ENCODE results near the gene A4GNT.
A peak's percentile ranks its signal among the peaks of the same experiment; 100 is the strongest.
"Not testable (repeated sequence)": the region's sequence is repeated elsewhere in the genome, so short reads cannot be mapped to it uniquely, and the experiment has no call there.

A4GNT gene

DNA sequence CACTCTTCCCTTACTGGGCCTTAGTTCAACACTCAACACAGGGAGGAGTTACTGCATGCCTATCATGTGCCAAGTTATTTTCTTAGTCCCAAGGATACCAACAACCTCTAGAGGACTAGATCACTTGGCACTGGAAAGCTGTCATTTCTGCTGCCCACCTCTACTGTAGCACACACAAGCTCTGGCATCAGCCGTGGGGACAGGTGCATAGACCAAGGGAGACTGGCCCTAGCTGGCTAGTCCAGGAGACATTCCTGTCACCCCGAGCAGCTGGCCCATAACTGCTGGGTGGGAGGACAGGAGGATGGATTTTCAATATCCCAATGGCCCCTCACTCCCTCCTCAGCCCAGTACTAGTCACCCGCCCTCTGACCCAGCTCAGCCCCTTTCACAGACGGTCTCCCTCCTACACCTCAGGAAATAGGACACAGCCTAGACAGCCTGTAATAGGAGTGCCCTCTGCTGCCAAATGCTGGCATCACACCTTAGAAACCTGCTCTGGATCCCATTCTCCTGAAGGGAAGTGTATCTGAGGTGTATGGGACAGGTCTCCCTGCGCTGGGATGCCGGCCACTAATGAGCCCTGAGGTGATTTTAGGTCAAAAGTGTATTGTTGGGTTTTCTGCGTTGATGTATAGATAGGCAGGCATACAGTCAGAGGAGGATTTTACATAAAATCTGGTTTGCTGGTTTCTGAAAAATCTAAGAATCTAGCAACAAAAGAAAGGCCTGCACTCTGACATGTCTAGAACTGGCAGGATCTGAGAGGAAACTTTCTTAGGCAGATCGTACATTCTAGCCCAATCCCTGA, 13.4 kb downstream of the A4GNT start:
- peak; percentile 78 for DNase-seq (ENCODE audit: low spot score)

DNA sequence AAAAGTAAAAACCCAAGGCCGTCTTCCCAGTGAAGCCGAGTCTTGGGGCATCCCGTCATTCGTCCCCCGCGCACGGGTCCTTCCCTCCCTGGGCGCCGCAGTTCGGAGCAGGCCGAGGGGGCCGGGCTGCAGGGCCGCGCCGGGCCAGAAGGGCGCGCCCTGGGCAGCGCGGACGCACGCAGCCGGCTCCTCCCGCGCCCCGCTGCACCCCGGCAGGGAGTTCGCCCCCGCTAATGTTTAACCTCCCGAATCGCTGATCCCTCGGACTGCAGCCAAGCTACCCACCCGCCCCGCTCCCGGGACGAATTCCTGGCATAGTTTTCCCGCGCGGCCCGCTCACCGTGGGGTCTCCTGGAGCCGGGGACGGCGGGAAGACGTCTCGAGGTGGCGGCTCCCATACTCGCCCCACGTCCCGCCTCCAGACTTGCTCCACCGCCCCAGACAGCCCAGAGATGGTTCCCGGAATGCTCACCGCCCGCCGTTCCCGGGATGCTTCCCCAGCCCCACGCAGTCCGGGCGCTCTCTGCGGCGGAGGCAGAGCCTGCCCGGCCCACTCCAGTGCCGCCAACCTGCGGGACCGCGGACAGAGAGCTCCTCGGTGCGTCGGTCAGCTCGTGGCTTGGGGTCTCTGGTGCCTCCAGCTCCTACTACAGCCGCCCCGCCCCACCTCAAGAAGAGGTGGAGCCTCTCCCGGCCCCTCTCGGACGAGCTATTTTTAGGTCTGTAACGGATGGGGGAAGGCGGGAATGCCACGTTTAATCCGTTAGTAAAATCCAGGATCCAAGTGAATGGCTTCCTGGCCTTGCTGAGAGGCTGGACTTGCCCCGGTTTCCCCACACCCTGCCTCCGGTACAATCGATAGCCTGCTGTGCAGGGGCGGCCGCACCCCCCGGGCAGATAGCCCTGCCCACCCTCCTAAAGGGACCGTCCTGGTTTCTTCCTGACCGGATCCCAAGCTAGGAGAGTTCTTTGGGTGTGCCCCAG, 16.9 kb downstream of the A4GNT start, which contains the start of gene DZIP1L:
Gene DZIP1L, minus strand, starts transcription at position 621 of the 984 bp plus-strand sequence. CDS start 11,637 bp downstream, outside the sequence.
- DNase-seq (ENCODE audit: low spot score), result peak; percentile 93

DNA sequence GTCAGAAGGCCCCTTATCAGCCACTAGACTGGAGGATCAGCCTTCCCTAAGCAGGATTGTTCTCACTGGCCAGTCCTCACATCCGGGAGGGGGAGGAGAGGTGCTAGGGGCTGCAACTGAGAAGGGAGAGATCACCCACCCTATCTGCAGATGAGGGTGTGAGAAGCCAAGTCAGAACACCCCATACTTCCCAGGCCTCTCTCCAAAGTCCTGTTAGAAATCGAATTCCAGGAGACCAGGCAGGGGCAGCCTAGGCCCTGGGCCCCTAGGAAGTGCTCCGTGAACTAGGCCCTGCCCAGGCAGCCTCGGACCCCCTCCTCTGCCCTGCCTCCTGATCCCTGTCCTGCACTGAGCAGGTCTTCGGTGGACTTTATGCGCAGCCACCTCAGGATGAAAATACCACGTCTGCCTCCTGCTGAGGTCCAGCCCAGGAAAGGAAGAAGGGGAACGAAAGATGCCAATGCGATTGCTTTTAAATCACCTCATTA, 17.7 kb downstream of the A4GNT start:
- DNase-seq (ENCODE audit: low spot score), result peak; percentile 38

GRCh38 chr3:138113326-138113725, 18.9 kb downstream of the A4GNT start:
- DNase-seq (ENCODE audit: low spot score), result no peak

GRCh38 chr3:138112362-138112761, 19.8 kb downstream of the A4GNT start:
- no peak for DNase-seq (ENCODE audit: low spot score)

DNA sequence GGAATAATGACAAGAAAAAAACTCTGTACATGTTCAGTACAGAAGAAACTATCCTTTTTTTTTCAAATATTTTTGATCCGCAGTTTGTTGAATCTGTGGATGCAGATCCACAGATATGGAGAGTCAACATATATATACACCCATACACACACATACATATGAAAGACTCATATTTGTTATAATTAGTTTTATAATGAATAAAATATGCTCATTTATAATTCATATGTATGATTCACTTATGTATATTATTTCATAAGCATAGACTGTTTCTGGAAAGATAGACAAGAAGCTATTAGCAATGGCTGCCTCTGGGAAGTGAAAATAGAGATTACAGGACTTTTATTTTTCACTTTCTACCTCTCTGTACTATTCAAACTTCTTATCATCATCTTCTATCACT, 26.6 kb downstream of the A4GNT start:
- no peak for DNase-seq (ENCODE audit: low spot score)

DNA sequence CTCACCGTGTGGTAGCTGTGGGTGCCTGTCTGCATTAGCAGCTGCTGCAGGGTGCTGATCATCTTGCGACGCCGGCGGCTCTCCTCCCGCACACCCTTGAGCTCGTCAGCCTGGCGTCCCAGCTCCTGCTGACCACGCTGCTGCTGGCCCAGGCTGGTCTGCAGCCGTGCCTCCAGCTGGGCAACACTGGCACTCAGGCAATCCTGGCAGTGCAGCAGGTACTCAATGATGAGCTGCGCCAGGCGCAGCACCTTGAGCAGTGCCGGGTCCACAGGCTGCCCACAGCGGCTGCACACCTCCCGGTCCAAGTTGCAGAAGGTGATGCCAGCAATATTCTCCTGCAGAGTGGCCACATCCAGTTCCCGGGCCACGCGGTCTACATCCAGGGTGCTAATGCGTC, 28.7 kb downstream of the A4GNT start:
- DNase-seq (ENCODE audit: low spot score), result no peak

- DNase-seq (ENCODE audit: low spot score), result not testable (repeated sequence)
Measured at GRCh38 chr3:138101351-138101940, 30.7 kb downstream of the A4GNT start.

GRCh38 chr3:138099417-138099816, 32.8 kb downstream of the A4GNT start:
- no peak for DNase-seq (ENCODE audit: low spot score)

DNA sequence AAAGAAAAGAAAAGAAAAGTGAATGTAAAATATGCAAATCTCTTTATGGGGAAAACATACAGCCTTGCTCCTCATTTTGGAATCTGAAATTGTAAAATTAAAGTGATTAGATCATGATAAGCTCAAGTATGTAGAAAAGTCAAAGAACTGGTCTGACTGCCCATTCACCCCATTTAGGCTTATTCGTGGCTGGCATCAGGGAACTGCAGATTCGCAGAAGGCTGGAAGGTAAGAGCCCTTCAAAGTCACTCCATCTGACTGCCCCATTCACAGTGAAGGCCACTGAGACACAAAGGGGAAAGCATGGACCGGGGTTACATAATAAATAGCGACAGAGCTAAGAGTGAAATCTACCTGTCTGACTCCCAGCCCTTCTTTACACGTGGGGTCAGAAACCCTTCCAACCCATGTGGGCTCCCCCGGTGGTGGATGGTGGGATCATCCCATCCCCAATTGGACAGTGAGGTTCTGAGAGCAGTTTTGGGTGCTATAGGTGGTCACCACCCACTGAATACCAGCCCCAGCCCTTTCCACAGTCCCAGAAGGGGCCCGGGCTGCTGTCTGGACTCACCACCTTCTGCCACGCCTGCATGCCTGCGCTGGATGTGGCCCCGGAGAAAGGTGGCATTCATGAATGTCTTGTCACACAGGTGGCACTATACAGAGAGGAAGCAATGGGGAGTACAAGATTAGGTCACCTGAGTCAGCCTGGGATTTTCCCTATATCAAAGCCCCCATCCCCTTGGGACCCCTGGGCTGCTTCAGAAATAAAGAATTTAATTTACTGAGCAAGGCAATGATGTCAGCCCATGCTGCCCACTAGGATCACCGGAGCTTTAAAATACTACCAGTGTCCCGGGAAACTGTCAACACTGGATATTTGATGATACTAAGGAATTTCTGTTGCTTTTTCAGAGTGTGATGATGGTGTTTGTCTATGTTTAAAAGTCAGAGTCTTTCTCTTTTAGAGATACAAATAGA, 34.7 kb downstream of the A4GNT start:
- peak; percentile 45 for DNase-seq (ENCODE audit: low spot score)

DNA sequence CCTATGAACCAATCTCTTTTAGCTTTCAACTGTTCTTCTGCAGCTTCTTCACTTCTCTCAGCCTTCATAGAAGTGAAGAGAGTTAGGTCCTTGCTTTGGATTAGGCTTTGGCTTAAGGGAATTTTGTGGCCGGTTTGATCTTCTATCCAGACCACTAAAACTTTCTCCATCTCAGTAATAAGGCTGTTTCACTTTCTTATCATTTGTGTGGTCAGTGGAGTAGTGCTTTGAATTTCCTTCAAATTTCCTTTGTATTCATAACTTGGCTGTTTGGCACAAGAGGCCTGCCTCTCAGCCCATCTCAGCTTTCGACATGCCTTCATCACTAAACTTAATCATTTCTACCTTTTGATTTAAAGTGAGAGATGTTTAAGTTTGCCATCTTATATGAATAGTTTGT, 38.5 kb downstream of the A4GNT start:
- DNase-seq (ENCODE audit: low spot score), result no peak

GRCh38 chr3:138092023-138092422, 40.2 kb downstream of the A4GNT start:
- DNase-seq (ENCODE audit: low spot score), result no peak

GRCh38 chr3:138089091-138089490, 43.1 kb downstream of the A4GNT start:
- DNase-seq (ENCODE audit: low spot score), result no peak

DNA sequence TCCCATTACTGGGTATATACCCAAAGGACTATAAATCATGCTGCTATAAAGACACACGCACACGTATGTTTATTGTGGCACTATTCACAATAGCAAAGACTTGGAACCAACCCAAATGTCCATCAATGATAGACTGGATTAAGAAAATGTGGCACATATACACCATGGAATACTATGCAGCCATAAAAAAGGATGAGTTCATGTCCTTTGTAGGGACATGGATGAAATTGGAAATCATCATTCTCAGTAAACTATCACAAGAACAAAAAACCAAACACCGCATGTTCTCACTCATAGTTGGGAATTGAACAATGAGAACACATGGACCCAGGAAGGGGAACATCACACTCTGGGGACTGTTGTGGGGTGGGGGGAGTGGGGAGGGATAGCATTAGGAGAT, 46.4 kb downstream of the A4GNT start:
- DNase-seq (ENCODE audit: low spot score), result not testable (repeated sequence)

- no peak for DNase-seq (ENCODE audit: low spot score)
Measured at GRCh38 chr3:138084196-138084595, 48.0 kb downstream of the A4GNT start.

- DNase-seq (ENCODE audit: low spot score), result no peak
Measured at GRCh38 chr3:138082992-138083386, 49.2 kb downstream of the A4GNT start.

DNA sequence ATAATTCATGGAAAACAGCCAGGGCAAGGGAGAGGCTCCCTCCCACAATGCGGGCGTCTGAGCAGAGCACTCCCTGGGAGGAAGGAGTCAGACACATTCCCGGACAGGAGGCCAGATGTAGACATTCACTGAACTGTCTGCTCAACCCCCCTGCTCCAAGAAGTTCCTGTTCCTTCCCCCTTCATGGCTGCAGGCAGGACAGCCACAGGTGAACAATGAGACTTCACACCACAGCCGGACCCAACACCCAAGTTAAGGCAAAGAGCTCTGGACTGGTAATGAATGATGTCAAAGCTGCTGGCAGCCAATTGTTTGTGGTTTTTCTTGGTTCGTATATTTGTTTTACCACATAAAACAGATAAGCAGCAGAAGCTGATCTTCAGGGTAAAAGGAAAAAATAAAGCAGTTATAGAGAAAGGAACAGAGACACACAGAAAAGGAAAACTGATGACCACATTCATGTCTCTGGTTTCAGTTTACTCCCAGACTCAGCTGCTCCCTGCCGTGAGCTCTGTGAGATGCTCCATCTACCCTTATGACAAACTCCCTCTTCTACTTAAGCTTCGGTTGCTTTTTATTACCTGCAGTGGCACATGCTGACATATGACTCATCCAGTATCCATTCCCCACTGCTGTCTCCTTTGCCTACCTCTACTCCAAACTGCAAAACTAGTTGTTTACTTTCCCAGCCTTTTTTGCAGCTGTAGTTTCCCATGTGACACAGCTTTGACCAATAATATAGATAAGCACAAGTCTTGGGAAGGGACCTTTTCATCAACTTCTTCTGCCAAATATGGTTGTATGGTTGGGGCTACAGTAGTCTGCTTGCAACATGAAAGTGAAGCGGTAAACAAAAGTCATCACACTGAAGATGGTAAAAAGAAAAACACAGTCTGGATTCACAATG, 49.9 kb downstream of the A4GNT start:
- peak; percentile 85 for DNase-seq (ENCODE audit: low spot score)

- DNase-seq (ENCODE audit: low spot score), result peak; percentile 74
Measured at GRCh38 chr3:138081371-138082084, 50.7 kb downstream of the A4GNT start.

- no peak for DNase-seq (ENCODE audit: low spot score)
Measured at GRCh38 chr3:138079901-138080300, 52.3 kb downstream of the A4GNT start.

Measured in AG20443 (cell line).